AG09319 (cell line): ENCODE data around the gene DOCK3.

Experiments used
- DNase-seq: peaks from one replicate; pipeline ENCODE4 v3.0.0-alpha.2; 2010; ENCODE audit warnings: low read depth; ENCODE audit errors: extremely low read depth
- TF ChIP-seq, protein P1 (sequence below): IDR thresholded peaks from 2 replicates; pipeline ENCODE4 v1.5.1; 2011; ENCODE audit warnings: low read depth, mild to moderate bottlenecking, inconsistent platforms, low read length, moderate library complexity

Gene DOCK3

DNA sequence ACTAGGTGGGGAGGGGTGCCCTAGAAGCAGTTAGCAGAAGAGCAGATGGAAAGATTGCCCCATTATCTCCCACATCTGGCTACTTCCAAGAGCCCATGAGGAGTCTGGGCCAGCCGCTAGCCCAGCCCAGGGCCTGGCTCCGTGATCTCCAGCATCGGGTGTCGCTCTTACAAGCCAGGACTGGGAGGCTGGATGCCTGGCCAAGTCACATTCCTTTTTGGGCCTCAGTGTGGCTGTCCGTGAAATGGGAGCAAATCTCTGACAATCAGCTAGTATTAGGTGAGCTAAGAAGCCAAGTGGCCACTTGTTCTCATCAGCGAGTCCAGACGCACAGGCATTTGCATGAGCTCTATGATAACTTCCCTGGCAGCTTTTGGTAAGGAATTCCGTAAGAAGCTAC, 23.3 kb upstream of the DOCK3 start:
- TF ChIP-seq, protein P1, sequence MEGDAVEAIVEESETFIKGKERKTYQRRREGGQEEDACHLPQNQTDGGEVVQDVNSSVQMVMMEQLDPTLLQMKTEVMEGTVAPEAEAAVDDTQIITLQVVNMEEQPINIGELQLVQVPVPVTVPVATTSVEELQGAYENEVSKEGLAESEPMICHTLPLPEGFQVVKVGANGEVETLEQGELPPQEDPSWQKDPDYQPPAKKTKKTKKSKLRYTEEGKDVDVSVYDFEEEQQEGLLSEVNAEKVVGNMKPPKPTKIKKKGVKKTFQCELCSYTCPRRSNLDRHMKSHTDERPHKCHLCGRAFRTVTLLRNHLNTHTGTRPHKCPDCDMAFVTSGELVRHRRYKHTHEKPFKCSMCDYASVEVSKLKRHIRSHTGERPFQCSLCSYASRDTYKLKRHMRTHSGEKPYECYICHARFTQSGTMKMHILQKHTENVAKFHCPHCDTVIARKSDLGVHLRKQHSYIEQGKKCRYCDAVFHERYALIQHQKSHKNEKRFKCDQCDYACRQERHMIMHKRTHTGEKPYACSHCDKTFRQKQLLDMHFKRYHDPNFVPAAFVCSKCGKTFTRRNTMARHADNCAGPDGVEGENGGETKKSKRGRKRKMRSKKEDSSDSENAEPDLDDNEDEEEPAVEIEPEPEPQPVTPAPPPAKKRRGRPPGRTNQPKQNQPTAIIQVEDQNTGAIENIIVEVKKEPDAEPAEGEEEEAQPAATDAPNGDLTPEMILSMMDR = no peak
- no peak for DNase-seq

GRCh38 chr3:50651920-50652529, 22.7 kb upstream of the DOCK3 start:
- TF ChIP-seq, protein P1 = no peak
- no peak for DNase-seq

- no peak for DNase-seq
- TF ChIP-seq, protein P1 = peak; percentile 30
These were observed 22.0 kb upstream of the DOCK3 start for GRCh38 chr3:50652709-50653108.

- TF ChIP-seq, protein P1 = no peak
- no peak for DNase-seq
These were observed 20.7 kb upstream of the DOCK3 start for GRCh38 chr3:50653937-50654595.

DNA sequence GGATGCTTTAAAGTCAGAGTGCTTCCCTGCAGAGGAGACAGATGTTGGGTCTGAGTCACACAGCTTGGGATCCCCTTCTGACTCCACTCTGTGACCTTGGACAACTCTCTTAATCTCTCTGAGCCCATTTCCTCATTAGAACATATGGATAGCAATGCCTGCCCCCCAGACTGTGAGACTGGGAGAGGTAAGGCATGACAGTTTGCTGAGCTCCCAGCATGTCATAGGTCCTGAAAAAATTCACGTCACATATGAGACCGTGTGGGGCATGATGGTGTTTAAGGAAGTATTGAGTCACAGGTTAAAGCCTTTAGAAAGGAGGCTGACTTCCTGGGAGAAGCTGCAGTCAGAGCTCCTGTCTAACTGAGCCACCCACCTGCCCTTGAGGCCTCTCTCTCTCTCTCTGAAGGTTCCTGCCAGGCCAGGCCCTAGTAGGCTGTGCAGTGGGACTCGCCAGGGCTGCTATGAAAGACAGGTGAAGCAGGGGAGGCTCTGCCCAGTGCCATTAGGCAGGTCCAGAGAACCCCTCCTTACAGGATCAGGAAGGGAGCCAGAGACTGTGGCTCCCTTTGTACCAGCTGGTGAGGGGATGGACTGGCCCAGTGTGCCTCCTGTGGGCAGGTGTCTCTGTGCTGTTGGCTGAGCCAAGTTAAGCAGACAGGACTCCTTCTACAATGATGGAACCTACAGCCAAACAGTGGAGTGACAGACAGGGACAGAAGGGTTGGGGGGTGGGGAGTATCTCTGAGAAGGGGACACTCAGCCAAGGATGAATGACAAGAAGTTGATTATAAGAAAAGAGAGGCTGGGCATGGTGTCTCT, 19.5 kb upstream of the DOCK3 start:
- no peak for DNase-seq
- TF ChIP-seq, protein P1 = no peak

DNA sequence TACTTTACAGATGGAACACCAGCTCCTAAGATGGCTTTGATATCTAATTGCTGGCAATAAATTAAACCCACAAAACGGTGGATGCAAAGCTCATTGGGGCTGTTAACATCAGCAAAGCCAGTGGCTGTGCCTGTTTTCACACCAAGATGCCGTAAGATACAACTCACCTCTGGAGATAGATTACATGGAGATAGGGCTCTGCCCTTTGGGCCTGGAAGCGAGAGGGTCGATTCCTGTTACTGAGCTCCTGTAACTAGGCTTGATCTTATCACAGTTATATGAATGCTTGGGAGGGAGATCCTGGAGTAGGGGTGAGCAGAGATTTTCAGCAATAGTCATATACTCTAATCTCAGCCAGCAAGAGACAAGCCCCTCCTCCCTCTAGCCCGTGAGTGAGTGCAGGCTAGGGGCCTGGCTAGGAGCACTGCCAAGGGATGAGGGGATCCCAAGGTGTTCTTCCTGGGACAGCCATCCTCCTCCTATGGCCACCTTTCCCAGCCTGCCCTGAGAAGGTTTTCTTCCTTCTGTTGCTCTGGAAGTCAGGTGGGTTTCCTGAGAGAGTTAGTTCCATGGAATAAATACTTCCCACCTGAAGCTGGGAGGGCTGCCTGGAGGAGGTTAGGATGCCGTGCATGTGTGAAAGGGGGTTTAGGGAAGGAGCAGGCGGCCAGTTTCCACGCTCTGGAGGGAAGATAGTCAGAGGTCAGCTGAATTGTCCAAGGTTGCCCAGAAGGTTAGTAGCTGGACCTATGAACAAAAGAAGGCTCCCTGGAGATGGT, 18.1 kb upstream of the DOCK3 start:
- TF ChIP-seq, protein P1 = no peak
- DNase-seq = no peak
